Coronary artery (tissue), 2 donors: Measurements from ENCODE around the gene OTUD7B.

ENCODE experiments used
- DNase-seq: peaks from one replicate; pipeline ENCODE4 v3.0.0-alpha.2; 2017; ENCODE audit warnings: low spot score
- H3K27ac ChIP-seq, 2 donors: fragments of 200-600 bp; sonication (generic); one replicate each; pipeline ENCODE4 v1.5.1; 2016 to 2019
- H3K4me3 ChIP-seq: fragments of 200-600 bp; sonication (generic); 2 replicates; pipeline ENCODE4 v1.5.1; 2016; ENCODE audit warnings: mild to moderate bottlenecking, moderate library complexity
- TF ChIP-seq, protein P1 (sequence below): fragments of 200-600 bp; sonication (generic); IDR thresholded peaks from one replicate; pipeline ENCODE4 v1.5.1; 2019; ENCODE audit warnings: antibody characterized with exemption

OTUD7B gene

DNA sequence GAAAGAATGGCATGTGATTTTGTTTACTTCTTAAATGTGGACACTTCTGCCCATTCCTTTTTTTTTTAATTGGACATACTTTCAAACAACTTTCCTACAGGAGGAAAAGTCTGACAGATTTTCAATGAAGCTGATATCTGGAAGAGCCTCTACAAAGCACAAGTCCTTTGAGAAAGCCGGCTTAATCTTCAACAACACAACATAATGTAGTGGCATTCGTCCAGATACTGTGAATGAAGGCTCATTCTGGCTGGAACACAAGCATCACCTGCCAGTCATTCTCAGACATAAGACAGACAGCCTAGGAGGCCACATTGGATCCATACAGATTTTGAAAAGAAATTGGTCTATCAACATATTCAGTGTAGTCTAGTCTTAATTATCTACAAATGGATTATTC is 4.9 kb downstream of the OTUD7B start:
- Histone ChIP-seq H3K27ac (no peak overlapping the region), H3K4me3 (no peak overlapping the region)
- TF ChIP-seq, protein P1, sequence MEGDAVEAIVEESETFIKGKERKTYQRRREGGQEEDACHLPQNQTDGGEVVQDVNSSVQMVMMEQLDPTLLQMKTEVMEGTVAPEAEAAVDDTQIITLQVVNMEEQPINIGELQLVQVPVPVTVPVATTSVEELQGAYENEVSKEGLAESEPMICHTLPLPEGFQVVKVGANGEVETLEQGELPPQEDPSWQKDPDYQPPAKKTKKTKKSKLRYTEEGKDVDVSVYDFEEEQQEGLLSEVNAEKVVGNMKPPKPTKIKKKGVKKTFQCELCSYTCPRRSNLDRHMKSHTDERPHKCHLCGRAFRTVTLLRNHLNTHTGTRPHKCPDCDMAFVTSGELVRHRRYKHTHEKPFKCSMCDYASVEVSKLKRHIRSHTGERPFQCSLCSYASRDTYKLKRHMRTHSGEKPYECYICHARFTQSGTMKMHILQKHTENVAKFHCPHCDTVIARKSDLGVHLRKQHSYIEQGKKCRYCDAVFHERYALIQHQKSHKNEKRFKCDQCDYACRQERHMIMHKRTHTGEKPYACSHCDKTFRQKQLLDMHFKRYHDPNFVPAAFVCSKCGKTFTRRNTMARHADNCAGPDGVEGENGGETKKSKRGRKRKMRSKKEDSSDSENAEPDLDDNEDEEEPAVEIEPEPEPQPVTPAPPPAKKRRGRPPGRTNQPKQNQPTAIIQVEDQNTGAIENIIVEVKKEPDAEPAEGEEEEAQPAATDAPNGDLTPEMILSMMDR: no peak
- DNase-seq: no peak

DNA sequence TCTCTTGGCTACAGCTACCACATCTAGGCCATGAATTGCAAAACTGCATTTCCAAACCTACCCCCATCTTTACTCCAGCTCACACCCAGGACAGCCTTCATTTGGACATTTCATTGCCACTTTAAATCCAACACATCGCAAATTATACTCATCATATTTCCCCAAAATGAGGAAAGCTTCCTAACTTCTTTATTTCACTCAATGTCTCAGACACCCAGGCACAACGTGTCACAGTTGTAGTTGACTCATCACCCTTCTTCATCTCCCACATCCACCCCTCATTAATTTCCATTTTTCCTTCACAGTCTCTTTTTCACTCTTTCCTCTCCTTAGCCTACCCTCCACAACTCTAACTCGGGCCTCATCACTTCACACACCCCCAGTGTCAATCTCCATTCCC is 6.7 kb downstream of the OTUD7B start:
- TF ChIP-seq, protein P1: no peak

DNA sequence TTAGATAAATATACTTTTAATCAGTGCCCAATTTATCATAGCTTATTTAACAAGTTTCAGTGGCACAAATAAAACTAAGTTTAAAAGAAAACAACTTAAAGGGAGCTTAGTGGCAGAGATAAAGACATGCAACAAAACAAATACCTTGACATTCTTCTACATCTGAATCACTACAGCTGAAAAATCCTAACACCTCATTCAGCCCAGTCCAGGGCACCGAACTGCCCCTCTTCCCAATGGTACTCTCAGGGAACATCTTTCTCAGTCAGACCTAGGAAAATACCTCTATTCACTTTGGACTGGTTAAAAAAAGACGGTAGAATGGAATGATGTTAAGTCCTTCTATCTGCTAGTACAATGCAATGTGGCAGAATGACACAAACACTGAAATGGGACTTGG is 8.3 kb downstream of the OTUD7B start:
- no peak overlapping the region for H3K4me3 ChIP-seq
- TF ChIP-seq, protein P1: no peak
- H3K27ac ChIP-seq: peak overlapping the region in 1 of 2 donors; percentile 63
- DNase-seq: no peak

More for the DNA sequence above, 6.7 kb downstream of the OTUD7B start:
- H3K4me3 ChIP-seq: no peak overlapping the region
- H3K27ac ChIP-seq: peak overlapping the region in 1 of 2 donors; percentile 51
- DNase-seq: no peak

DNA sequence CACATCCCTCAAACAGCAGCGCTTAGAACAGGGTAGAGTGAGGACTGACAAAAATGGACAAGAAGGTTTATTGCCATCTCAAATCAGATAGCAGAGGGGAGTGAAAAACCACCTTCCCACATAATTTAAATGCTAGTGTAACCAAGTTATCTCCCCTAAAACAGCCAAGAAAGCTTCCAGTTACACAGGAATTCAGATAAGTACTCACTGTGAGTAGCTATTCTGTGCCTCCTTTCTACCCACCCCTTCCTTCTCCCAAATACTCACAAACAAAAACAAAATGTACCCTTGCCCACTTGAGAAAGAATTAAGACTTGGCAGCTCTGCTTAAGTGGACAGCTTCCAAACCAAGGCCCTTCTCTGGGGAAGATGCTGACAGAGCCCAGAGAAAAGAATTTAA is 9.1 kb downstream of the OTUD7B start:
- TF ChIP-seq, protein P1: no peak
- peak overlapping the region; percentile 4 for H3K4me3 ChIP-seq
- DNase-seq: no peak
- H3K27ac ChIP-seq: peak overlapping the region; percentile 25 to 70

DNA sequence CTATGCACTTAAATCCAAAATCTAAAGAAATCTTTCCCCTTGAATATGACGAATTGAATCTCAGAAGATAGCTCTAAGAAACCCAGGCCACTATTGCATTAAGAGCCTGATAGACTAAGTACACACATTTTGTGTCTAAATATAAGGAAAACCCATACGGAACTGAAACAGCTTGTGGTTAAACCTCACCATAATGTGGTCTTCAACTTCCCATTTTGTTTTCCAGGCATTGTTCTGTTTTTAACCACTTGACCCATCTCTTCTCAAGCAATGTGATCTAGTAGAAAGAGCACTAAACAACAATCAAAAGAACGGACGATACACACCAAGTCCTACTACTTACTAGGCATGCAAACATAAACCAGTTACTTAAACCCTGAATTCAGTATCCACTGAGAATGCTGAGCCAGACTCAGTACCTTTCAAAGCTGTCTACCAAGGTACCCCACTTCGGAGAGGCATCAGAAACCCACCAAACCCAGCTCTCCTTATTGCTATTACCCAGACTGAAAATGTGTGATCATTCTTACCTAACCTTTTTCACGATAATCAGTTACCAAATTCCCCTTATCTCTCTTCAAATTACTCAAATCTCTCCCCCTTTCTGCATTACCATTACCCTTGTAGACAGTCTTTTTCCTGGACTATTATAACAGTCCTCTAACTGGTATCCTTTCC is 12.8 kb downstream of the OTUD7B start:
- H3K4me3 ChIP-seq: no peak overlapping the region
- DNase-seq: no peak
- H3K27ac ChIP-seq: peak overlapping the region; percentile 12 to 17
- TF ChIP-seq, protein P1: no peak

DNA sequence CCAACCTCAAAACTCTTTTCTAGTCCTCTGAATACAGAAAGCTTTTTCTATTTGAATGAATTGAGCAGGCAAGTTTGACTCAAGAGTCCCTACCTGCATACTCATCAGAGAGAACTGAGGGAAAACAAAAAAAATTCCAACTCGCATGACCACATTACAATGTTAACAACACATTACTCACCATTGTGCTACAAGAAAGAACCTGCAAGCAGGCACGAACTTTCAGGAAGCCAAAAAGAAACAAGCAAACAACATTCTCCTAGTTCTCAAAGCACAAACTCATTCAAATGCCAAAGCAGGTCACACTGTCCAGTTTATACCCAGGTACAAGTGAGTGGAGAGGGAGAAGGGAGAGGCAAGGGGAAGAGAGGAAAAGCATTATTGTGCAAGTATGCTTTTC is 14.6 kb downstream of the OTUD7B start:
- Histone ChIP-seq H3K27ac (no peak overlapping the region), H3K4me3 (no peak overlapping the region)
- TF ChIP-seq, protein P1: no peak
- DNase-seq: no peak

DNA sequence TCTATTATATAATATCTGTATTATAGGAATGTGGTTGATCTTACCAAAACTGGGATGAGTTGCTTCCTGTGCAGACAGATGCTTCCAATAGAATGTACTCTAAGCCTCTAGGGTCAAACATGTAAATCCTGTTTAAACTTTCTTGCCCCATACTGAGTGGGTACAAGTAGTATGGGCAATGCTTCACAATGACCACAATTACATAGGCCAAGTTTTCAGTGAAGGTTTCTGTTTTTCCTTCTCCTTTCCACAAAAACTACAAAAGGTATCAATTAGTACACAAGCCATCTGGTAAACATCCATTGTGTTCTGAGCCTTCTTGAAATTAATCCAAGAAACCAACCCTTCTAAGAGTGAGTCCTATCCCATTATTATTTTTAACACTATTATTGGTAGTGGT is 16.8 kb downstream of the OTUD7B start:
- no peak overlapping the region for H3K27ac ChIP-seq
- no peak for DNase-seq
- TF ChIP-seq, protein P1: no peak
- no peak overlapping the region for H3K4me3 ChIP-seq
